ENCODE data around the gene MAST2. TPM values are rescaled to one million over a fixed set of nuclear protein-coding genes. Genes with fewer than 3 reads are reported as not detected.

Gene MAST2
- total RNA-seq, 1 donor from 2014 or later: 61.0 TPM

DNA sequence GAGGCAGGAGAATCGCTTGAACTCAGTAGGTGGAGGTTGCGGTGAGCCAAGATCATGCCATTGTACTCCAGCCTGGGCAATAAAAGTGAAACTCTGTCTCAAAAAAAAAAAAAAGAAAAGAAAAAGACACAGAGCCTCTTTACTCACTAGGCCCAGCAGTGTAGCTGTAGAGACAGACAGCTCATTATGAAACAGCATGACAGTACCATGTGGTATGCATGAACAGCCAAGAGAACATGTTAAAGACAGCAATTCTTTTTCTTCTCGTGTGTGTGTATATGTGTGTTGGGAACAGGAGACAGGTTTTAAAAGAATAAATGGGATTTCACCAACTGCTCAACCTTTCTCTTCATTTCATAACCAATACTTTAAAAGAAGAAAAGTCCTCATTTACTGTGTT, 210.2 kb downstream of the MAST2 start:
- H3K27me3 ChIP-seq: no peaks in the 10 kb centered on the region
- H3K4me3 ChIP-seq: no peak overlapping the region
- no peak for TF ChIP-seq CTCF (IDR thresholded peaks at IDR 0.05)
- intact Hi-C loops (cut with DNase I): no loop called here
- no peaks in the 10 kb centered on the region for H3K9me3 ChIP-seq
- no peaks in the 10 kb centered on the region for H3K4me1 ChIP-seq
- no peak overlapping the region for H3K27ac ChIP-seq
- no peak for DNase-seq (ENCODE audit: low spot score in 2 of 2)
- peaks cover 19 to 27% of the 10 kb centered on the region in 2 donors for H3K36me3 ChIP-seq

DNA sequence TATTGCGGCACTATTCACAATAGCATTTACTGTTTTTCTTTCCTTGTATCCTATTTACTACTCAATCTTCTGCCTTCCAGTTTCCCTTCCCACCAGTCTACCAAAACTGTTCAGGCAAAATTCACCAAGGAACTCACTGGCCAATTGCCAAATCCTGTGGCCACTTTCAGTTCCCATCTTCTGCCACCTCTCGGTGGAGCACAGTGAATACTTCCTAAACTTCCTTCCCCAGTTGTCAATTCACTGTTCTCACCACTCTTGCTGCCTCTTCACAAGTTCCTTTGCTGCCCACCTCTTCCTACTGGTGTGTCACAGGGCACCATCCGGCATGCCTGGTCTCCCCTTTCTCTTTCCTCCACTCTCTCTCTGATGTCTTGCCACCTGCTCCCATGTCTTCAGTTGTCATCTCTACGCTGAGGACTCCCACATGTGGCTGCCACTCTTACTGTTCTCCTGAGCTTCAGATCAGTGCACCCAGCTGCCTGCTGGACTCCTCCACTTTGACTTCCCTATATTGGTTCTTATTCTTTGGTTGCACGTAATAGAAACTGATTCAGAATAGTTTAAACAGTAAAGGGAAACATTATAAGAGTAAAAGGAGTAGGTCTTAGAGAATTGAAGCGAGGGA, 214.6 kb downstream of the MAST2 start:
- intact Hi-C loops (cut with DNase I): no loop called here
- Histone ChIP-seq H3K36me3 (peaks cover 3 to 14% of the 10 kb centered on the region in 2 donors), H3K9me3 (no peaks in the 10 kb centered on the region), H3K27ac (no peak overlapping the region), H3K4me3 (no peak overlapping the region), H3K4me1 (no peaks in the 10 kb centered on the region), H3K27me3 (no peaks in the 10 kb centered on the region)
- no peak for DNase-seq (ENCODE audit: low spot score in 2 of 2)
- no peak for TF ChIP-seq CTCF (IDR thresholded peaks at IDR 0.05)

DNA sequence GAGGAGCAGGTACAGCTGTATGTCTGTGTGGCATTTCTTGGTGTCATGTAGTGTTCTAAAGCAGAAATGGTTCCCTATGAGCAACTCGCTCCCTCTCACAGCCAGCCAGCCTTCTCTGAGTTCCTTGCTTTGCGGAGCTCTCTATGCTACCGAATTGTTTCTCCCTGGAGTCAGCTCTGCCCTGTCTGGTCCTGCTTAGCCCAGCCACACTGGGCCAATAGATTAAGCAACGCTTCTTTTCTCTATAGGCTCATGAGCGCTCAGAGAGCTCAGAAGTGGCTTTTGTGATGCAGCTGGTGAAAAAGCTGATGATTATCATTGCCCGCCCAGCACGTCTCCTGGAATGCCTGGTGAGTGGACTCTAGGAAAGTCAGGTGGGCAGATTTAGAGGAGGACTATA, 215.9 kb downstream of the MAST2 start:
- Histone ChIP-seq H3K4me1 (no peaks in the 10 kb centered on the region), H3K36me3 (peaks cover 8 to 28% of the 10 kb centered on the region in 2 donors), H3K9me3 (no peaks in the 10 kb centered on the region), H3K4me3 (no peak overlapping the region), H3K27ac (no peak overlapping the region), H3K27me3 (no peaks in the 10 kb centered on the region)
- intact Hi-C loops (cut with DNase I): no loop called here
- no peak for TF ChIP-seq CTCF (IDR thresholded peaks at IDR 0.05)
- no peak for DNase-seq (ENCODE audit: low spot score in 2 of 2)

GRCh38 chr1:46020010-46020409, 216.6 kb downstream of the MAST2 start:
- Histone ChIP-seq H3K4me3 (no peak overlapping the region), H3K4me1 (no peaks in the 10 kb centered on the region), H3K27ac (no peak overlapping the region), H3K36me3 (peaks cover 8 to 32% of the 10 kb centered on the region in 2 donors), H3K27me3 (no peaks in the 10 kb centered on the region), H3K9me3 (no peaks in the 10 kb centered on the region)
- intact Hi-C loops (cut with DNase I): no loop called here
- TF ChIP-seq CTCF (IDR thresholded peaks at IDR 0.05): no peak
- DNase-seq (ENCODE audit: low spot score in 2 of 2): no peak

GRCh38 chr1:46021046-46021996, 217.9 kb downstream of the MAST2 start:
- H3K36me3 ChIP-seq: peaks cover 8 to 32% of the 10 kb centered on the region in 2 donors
- no peak for TF ChIP-seq CTCF (IDR thresholded peaks at IDR 0.05)
- H3K27me3 ChIP-seq: no peaks in the 10 kb centered on the region
- no peak overlapping the region for H3K27ac ChIP-seq
- no peaks in the 10 kb centered on the region for H3K4me1 ChIP-seq
- no peak for DNase-seq (ENCODE audit: low spot score in 2 of 2)
- H3K9me3 ChIP-seq: no peaks in the 10 kb centered on the region
- intact Hi-C loops (cut with DNase I): no loop called here
- H3K4me3 ChIP-seq: no peak overlapping the region
